Measurements from ENCODE around the gene ZNF169.
"Not testable (repeated sequence)": the region's sequence is repeated elsewhere in the genome, so short reads cannot be mapped to it uniquely, and the experiment has no call there.

DNA sequence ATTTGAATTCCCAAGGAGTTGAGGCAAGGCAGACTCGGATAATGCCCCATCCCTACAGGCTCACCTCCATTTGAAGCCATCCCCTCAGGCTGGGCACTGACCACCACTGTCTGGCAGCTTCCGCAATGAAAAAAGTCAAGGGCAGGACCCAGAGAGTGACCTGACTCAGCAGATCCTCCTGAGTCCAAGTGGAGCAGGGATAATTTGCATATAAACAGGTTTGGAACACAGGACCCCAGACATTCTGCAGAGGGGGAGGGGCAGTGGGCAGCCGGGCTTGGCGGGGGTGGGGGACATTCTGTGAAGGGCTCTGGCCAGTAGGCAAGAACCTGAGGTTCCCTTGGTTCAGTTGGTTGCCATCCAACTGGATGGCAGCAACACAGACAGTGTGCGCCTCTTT is 69.4 kb downstream of the ZNF169 start, which contains the start of gene NUTM2F:
- TF ChIP-seq, protein P1, sequence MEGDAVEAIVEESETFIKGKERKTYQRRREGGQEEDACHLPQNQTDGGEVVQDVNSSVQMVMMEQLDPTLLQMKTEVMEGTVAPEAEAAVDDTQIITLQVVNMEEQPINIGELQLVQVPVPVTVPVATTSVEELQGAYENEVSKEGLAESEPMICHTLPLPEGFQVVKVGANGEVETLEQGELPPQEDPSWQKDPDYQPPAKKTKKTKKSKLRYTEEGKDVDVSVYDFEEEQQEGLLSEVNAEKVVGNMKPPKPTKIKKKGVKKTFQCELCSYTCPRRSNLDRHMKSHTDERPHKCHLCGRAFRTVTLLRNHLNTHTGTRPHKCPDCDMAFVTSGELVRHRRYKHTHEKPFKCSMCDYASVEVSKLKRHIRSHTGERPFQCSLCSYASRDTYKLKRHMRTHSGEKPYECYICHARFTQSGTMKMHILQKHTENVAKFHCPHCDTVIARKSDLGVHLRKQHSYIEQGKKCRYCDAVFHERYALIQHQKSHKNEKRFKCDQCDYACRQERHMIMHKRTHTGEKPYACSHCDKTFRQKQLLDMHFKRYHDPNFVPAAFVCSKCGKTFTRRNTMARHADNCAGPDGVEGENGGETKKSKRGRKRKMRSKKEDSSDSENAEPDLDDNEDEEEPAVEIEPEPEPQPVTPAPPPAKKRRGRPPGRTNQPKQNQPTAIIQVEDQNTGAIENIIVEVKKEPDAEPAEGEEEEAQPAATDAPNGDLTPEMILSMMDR (IDR thresholded peaks at IDR 0.05; ENCODE audit: low read depth, low read length) = not testable (repeated sequence)
- not testable (repeated sequence) for TF ChIP-seq EZH2phosphoT487 (IDR thresholded peaks at IDR 0.05; ENCODE audit: low read depth)
